HG03045 (cell line): ENCODE data around the gene CDR2L.
"Not testable (repeated sequence)": the region's sequence is repeated elsewhere in the genome, so short reads cannot be mapped to it uniquely, and the experiment has no call there.

Experiments used
- ATAC-seq: cut with Tn5 transposase; IDR thresholded peaks from one replicate; pipeline ENCODE4 v1.9.1; 2021; ENCODE audit warnings: mild to moderate bottlenecking, moderate library complexity; ENCODE audit not compliant: unreplicated experiment

CDR2L gene

GRCh38 chr17:74957935-74958740, 29.3 kb upstream of the CDR2L start:
- no peak for ATAC-seq

GRCh38 chr17:74959826-74960515, 27.5 kb upstream of the CDR2L start:
- no peak for ATAC-seq

GRCh38 chr17:74960570-74961342, 26.7 kb upstream of the CDR2L start:
- no peak for ATAC-seq

GRCh38 chr17:74961657-74962350, 25.6 kb upstream of the CDR2L start:
- no peak for ATAC-seq

- no peak for ATAC-seq
These were observed 24.6 kb upstream of the CDR2L start for GRCh38 chr17:74962622-74963394.

GRCh38 chr17:74963656-74964055, 23.8 kb upstream of the CDR2L start:
- ATAC-seq: no peak

- ATAC-seq: no peak
These were observed 23.1 kb upstream of the CDR2L start for GRCh38 chr17:74964246-74964761.

- no peak for ATAC-seq
These were observed 22.3 kb upstream of the CDR2L start for GRCh38 chr17:74964988-74965622.

GRCh38 chr17:74968361-74968780, 19.1 kb upstream of the CDR2L start:
- no peak for ATAC-seq

GRCh38 chr17:74969501-74969900, 17.9 kb upstream of the CDR2L start:
- not testable (repeated sequence) for ATAC-seq

GRCh38 chr17:74970395-74970794, 17.0 kb upstream of the CDR2L start:
- no peak for ATAC-seq

GRCh38 chr17:74971069-74971841, 16.2 kb upstream of the CDR2L start:
- ATAC-seq: no peak

- no peak for ATAC-seq
These were observed 15.7 kb upstream of the CDR2L start for GRCh38 chr17:74971842-74972106.

GRCh38 chr17:74972107-74972972, 15.1 kb upstream of the CDR2L start, which contains the start of gene HID1:
Gene HID1, minus strand, starts transcription at chr17:74972759. Its CDS starts 103 bp downstream, at chr17:74972656.
- peak; percentile 52 for ATAC-seq

GRCh38 chr17:74972973-74973328, 14.5 kb upstream of the CDR2L start:
- ATAC-seq: no peak

GRCh38 chr17:74975943-74976342, 11.5 kb upstream of the CDR2L start:
- ATAC-seq: no peak

GRCh38 chr17:74977802-74978201, 9.6 kb upstream of the CDR2L start:
- ATAC-seq: no peak

GRCh38 chr17:74978240-74978639, 9.2 kb upstream of the CDR2L start:
- no peak for ATAC-seq
